NCI-H146 (cell line): ENCODE measurements around the gene C1orf198.

ENCODE experiments used
- DNase-seq: peaks from one replicate; lab custom pipeline; 2025; lab: John Stamatoyannopoulos, UW

The C1orf198 gene

GRCh38 chr1:230892018-230892491, 23.7 kb upstream of the C1orf198 start:
- DNase-seq = no peak

- peak; percentile 26 for DNase-seq
Observed at GRCh38 chr1:230891413-230891812, 23.1 kb upstream of the C1orf198 start.

DNA sequence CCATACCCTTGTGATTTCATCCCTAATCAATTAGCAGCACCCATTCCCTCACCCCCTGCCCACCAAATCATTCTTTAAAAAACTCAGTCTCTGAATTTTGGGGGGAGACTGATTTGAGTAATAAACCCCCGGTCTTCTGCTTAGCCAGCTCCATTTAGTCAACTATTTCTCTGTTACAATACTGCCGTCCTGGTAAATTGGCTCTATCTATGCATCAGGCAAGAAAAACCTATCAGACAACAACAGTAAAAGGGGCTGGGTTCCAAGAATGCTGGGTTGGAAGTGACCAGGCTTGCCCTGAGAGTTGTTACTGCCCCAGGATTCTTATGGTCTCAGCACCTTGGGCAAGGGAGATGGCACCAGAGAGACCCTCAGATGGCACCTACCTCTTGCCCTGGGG, 16.3 kb upstream of the C1orf198 start:
- DNase-seq = no peak

DNA sequence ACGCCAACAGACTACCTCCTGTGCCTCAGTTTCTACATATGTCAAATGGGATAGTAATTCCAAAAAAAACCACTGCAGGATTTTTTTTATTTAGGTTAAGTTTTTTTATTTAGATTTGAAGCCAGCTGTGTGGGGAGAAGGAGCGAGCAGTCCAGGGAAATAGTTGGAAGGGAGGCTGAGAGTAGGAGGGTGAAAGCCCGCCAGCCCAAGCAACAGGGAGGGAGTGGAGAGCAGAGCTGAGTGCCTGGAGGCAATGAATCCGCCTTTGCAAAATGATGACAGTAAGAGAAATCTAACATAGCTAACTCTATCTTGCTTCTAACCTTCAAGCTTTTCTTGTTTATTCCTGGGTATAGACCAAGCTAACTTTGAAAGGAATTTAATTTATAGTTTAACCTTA, 15.6 kb upstream of the C1orf198 start:
- DNase-seq = no peak

DNA sequence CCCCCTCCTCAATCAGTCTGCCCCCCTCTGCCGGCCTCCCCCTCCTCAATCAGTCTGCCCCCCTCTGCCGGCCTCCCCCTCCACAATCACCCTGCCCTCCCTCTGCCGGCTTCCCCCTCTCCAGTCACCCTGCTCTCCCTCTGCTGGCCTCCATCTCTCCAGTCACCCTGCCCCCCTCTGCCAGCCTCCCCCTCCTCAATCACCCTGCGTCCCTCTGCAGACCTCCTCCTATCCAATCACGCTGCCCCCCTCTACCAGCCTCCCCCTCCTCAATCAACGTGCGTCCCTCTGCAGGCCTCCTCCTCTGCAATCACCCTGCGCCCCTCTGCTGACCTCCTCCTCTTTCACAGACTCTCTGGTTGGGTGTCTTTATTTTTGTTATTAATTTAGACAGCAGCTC, 11.5 kb upstream of the C1orf198 start:
- no peak for DNase-seq

DNA sequence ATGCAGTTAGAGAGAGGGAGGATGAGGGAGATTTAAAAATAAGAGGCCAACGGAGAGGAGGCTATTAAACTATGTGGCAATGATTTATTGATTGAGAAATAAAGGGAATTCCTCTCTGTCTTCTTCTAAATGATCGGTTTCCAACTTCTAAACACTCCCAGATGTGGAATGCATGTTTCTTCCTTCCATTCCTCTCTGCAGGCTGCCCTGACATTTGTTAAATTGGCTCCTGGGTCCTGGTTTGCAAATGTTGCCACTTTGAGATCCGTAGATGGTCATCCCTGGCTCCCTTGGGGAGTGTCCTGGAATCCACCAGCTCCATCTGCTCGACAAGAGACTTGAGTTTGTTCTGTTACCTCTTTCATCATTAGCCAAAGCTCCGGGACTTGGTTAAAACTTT, 10.3 kb upstream of the C1orf198 start:
- DNase-seq = no peak

GRCh38 chr1:230877924-230878590, 9.7 kb upstream of the C1orf198 start:
- no peak for DNase-seq

DNA sequence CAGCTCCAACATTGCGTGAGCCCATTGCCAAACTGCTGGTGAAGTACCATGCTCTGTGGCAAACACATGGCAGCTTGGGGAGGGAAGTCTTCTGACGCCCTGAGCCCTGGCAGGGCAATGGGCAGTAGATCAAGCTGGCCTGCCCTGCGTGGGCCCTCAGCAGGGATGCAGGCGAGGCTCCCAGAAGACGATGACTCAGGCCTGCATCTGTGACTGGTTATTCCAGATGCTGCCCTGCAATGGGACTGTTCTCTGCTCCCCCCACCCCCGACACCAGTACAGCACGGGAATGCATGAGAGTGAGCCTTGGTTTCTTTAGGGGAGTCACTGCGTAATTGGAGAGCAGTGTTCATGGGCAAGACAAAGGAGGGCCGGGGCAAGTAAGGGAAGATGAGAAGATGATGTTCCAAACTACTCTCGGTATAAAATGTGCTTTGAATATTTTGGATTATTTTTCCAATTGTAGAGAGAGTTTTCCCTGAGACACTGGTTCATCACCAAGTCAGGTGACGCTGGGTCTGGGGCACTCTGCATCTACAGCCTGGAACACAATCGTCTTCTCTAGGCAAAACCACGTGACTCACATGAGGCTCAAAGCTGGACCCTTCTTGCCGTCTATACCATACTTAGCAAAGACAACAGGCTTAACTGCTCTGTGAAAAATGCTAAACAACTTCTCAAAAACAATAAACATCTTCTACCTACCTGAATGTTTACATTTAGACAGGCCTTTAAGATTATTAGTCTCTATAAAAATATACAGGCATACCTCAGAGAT, 9.0 kb upstream of the C1orf198 start:
- DNase-seq = no peak

GRCh38 chr1:230876660-230877059, 8.3 kb upstream of the C1orf198 start:
- no peak for DNase-seq

DNA sequence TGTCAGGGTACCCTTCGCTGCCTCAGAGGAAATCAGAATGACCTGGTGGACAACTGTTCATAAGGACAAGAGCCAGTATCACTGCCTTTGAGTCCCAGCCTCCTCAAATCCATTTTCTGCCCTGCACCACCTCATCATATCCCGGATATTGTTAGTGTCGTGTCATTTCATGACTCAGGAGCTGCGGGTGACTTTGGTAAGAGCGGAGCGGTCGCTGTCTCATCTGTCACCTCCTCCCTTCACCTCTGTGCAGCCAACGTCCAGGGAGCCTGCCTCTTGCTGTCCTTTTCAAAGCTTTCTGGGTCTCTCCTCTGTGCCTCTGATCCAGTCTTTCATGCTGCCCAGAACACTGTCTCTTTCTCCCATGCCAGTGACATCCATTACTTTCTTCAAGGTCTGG, 7.0 kb upstream of the C1orf198 start:
- no peak for DNase-seq

DNA sequence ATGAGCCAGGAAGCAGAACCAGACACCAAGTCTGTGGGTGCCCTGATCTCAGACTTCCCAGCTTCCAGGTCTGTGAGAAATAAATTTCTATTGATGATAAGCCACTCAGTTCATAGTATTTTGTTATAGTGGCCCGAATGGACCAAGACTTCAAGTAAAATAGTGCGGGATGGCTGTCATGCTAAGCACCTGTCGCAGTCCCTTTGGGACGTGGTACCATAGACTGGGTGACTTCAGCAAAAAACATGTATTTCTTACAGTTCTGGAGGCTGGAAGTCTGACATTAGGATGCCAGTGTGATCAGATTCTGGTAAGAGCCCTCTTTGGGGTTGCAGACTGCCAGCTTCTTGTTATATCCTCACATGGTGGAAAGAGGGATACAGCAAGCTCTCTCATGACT, 2.6 kb upstream of the C1orf198 start:
- DNase-seq = no peak

DNA sequence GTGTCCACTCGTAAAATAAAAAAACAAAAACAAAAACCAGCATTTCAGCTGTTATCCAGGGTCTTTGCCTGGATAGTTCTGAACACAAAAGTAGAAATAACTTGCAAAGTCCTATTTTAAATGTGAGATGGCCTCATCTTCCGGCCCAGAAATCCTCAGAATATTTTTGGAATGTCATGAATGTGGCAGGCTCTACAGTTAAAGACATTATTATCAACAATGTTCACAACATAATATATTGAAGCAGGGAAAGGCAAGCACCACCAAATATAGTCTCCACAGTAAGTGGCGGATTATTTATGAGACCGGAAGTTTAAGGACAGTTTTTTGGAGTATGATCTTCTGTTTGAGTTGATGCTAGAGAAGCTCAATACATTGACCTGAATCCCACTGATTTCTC, 1.2 kb upstream of the C1orf198 start:
- DNase-seq = no peak

DNA sequence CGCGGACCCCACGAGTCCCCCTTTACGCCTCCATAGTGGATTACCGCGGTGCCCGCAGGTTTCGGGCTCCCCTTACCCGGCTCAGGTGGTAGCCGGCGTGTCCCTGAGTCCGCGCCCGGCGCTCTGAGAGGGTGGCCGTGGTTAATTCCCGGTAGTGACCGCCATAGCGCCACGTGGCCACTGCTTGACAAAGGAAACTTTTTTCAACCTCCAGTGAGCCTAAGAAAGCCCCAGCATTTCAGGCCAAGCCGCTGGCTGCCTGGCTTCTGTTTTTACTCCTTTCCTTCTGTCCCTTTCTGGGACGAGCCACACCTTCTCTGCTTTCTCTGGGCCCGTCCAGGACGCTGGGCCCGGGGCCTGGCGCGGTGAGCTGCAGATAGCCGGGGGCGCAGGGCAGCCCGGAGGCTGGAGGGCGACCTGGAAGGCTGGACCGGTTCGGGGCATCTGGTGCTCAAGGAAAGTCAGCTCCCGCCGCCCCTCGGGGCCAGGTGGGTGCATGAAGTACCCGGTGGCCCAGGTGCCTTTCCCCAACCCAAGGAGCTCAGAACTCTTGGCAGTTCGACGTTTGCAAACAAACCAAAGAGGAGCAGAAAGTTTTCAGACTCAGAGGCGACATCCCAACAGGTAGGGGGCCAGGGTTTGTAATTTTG, 540 bp upstream of the C1orf198 start:
- peak; percentile 86 for DNase-seq

- no peak for DNase-seq
Observed at GRCh38 chr1:230867101-230867902, 1.0 kb downstream of the C1orf198 start.

GRCh38 chr1:230866171-230867070, 1.9 kb downstream of the C1orf198 start:
- DNase-seq = no peak

GRCh38 chr1:230865062-230865817, 3.1 kb downstream of the C1orf198 start:
- DNase-seq = no peak

DNA sequence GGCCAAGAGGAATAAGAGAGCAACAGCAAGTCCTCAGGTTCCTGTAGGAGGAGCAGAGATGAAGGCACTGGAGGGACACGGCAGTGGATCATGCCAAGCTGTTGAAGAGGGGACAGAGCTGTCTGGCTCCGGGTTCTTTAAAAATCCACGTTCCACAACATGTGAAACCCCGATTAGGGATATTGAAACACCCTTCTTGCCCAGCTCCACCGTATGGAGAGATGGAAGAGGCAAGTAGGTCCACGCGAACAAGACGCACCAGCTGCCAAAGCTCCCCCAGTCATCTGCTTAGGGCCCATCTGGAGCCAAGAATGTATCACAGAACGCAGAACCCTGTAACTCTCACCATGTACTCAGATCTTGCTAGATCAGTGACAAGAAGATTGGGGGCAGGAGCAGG, 3.9 kb downstream of the C1orf198 start:
- no peak for DNase-seq

GRCh38 chr1:230863449-230863848, 4.9 kb downstream of the C1orf198 start:
- peak; percentile 3 for DNase-seq

DNA sequence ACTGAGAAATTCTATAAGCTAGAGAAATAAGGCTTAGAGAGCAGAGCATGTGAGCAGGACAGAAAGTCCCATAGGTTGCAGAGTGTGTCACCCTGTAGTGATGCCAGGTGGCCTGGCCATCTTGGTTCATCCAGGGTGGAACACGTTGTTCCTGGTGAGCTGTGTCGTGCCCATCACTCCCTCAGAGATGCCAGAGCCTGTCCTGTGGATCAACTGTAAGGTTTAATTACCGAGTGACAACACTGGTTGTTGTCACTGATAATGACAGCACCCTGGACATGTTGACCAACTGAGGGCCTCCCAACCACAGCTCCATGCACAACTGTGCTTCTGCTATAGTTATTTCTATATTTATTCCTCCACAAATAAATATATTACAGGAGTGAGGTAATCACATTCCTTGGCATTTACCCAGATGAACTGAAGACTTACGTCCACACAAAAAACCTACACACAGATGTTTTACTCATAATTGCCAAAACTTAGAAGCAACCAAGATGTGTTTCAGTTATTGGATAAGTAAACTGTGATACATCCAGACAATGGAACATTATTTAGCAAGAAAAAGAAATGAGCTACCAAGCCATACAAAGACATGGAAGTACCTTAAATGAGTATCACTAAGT, 6.2 kb downstream of the C1orf198 start:
- DNase-seq = no peak

DNA sequence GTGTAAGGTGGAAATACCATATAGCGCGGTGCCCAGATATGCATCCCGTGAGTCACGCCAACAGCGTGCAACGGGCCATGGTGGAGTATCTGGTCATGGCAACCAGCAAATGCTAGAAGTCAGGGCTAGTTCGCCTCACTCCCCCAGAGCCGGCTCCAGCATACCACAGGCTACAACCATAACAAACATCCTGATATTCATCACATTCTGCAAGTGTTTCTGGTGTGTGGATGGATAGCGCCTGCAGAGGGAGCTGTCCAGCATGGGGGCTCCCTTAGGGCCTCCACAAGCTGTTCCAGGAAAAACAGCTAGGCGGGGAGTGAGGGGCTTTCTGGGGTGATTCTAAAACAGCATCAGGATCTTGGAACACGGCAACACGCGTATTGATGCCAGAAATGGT, 6.8 kb downstream of the C1orf198 start:
- no peak for DNase-seq
